Activated B cell treated with CpG ODN at 0.5 μM for 24 hours (primary cell): Measurements from ENCODE around the gene VDR. TPM values are rescaled to one million over a fixed set of nuclear protein-coding genes. Genes with fewer than 3 reads are reported as not detected.

Experiments used
- ATAC-seq: fragments of 200-7000 bp; cut with Tn5 transposase; one replicate; pipeline ENCODE4 v1.10.0; 2021; ENCODE audit warnings: low read depth, mild to moderate bottlenecking, moderate library complexity
- CTCF ChIA-PET: fragments of 350-600 bp; sonication (Branson Sonifier 250); formaldehyde crosslinking; loops from one replicate; lab custom pipeline; 2021; ENCODE audit warnings: antibody characterized with exemption; lab: Charles Lee
- POLR2A ChIA-PET: fragments of 350-600 bp; sonication (Branson Sonifier 250); formaldehyde crosslinking; loops from one replicate; lab custom pipeline; 2021; ENCODE audit warnings: antibody characterized with exemption; lab: Charles Lee
- DNase-seq: peaks from one replicate; pipeline ENCODE4 v3.0.0; 2022
- H3K27ac Mint-ChIP-seq: one replicate; pipeline ENCODE4 v1.8.0; 2020; ENCODE audit warnings: mixed read lengths
- H3K27me3 Mint-ChIP-seq: one replicate; pipeline ENCODE4 v1.8.0; 2021; ENCODE audit warnings: mixed read lengths
- H3K36me3 Mint-ChIP-seq: one replicate; pipeline ENCODE4 v1.8.0; 2021; ENCODE audit warnings: low read depth, mixed read lengths
- H3K4me1 Mint-ChIP-seq: one replicate; pipeline ENCODE4 v1.8.0; 2021; ENCODE audit warnings: mixed read lengths
- H3K4me3 Mint-ChIP-seq: one replicate; pipeline ENCODE4 v1.8.0; 2020; ENCODE audit warnings: mild to moderate bottlenecking, mixed read lengths
- H3K9me3 Mint-ChIP-seq: one replicate; pipeline ENCODE4 v1.8.0; 2020; ENCODE audit warnings: mixed read lengths
- CTCF ChIP-seq: fragments of 200-600 bp; IDR thresholded peaks from one replicate; pipeline ENCODE4 v1.8.0; 2022; ENCODE audit warnings: antibody characterized with exemption, mild to moderate bottlenecking
- intact Hi-C: fragments of 100-400 bp; cut with micrococcal nuclease; formaldehyde crosslinking; loops from one replicate; pipeline ENCODE4 v1.15.1; 2024
- total RNA-seq: library from RNA; stranded (reverse); gene quantifications from 2 replicates; pipeline ENCODE4 v1.2.3, GENCODE V29; 2022

The VDR gene
- total RNA-seq, 1 donor from 2014 or later, result 0.86 TPM

GRCh38 chr12:47804171-47804570 is 100.6 kb downstream of the VDR start:
- intact Hi-C loops, result no loop called here
- ChIA-PET CTCF (interaction anchor here (1.2 to 6.2 kb wide), 2 partner anchors 33 to 60 kb away, joined by 4 to 70 read pairs; no protein-coding TSS in a partner anchor), POLR2A (interaction anchor here (1.0 to 19.6 kb wide), 4 partner anchors 8 to 30 kb away, joined by 3 to 573 read pairs (median 4); partner anchors contain the start of gene HDAC7)
- Mint-ChIP-seq H3K27me3 (no peaks in the 10 kb centered on the region), H3K4me3 (no peak overlapping the region), H3K4me1 (peaks cover 86% of the 10 kb centered on the region), H3K36me3 (peaks cover 31% of the 10 kb centered on the region), H3K27ac (peak overlapping the region; percentile 93), H3K9me3 (no peaks in the 10 kb centered on the region)
- TF ChIP-seq CTCF, result no peak
- DNase-seq, result no peak
- no peak for ATAC-seq

GRCh38 chr12:47803191-47803875 is 101.5 kb downstream of the VDR start:
- Mint-ChIP-seq H3K27ac (peak overlapping the region; percentile 86), H3K27me3 (no peaks in the 10 kb centered on the region), H3K9me3 (no peaks in the 10 kb centered on the region), H3K4me3 (peak overlapping the region; percentile 64), H3K4me1 (peaks cover 78% of the 10 kb centered on the region), H3K36me3 (peaks cover 34% of the 10 kb centered on the region)
- ChIA-PET POLR2A (interaction anchor here (0.6 to 19.6 kb wide), 6 partner anchors 9 to 405 kb away, joined by 3 to 573 read pairs (median 4); partner anchors contain the start of gene HDAC7), CTCF (interaction anchor here (2.1 to 8.3 kb wide), 4 partner anchors 10 to 61 kb away, joined by 8 to 245 read pairs (median 42); no protein-coding TSS in a partner anchor)
- intact Hi-C loops, result loop anchor here (2.0 kb wide), 2 partner anchors 15 to 159 kb away; partner anchors contain the start of genes HDAC7 and TMEM106C
- ATAC-seq (no peak), DNase-seq (no peak)
- no peak for TF ChIP-seq CTCF

- Mint-ChIP-seq H3K27me3 (no peaks in the 10 kb centered on the region), H3K36me3 (peaks cover 39% of the 10 kb centered on the region), H3K4me3 (no peak overlapping the region), H3K27ac (peak overlapping the region; percentile 86), H3K4me1 (peaks cover 71% of the 10 kb centered on the region), H3K9me3 (no peaks in the 10 kb centered on the region)
- ATAC-seq (no peak), DNase-seq (no peak)
- POLR2A ChIA-PET, result interaction anchor here (0.6 to 4.5 kb wide), 9 partner anchors 11 to 404 kb away, joined by 3 to 27 read pairs (median 5); partner anchors contain the start of genes HDAC7 and SLC48A1
- no peak for TF ChIP-seq CTCF
- CTCF ChIA-PET, result interaction anchor here (0.6 to 8.3 kb wide), 8 partner anchors 11 to 624 kb away, joined by 3 to 245 read pairs (median 5); no protein-coding TSS in a partner anchor
- intact Hi-C loops, result loop anchor here (2.0 kb wide), 2 partner anchors 16 to 160 kb away; partner anchors contain the start of genes HDAC7 and TMEM106C
Observed at GRCh38 chr12:47802312-47802711, 102.5 kb downstream of the VDR start.

GRCh38 chr12:47801904-47802246 is 102.9 kb downstream of the VDR start:
- H3K36me3 Mint-ChIP-seq, result peaks cover 42% of the 10 kb centered on the region
- no peak overlapping the region for H3K4me3 Mint-ChIP-seq
- DNase-seq, result no peak
- H3K27me3 Mint-ChIP-seq, result no peaks in the 10 kb centered on the region
- ATAC-seq, result no peak
- peaks cover 66% of the 10 kb centered on the region for H3K4me1 Mint-ChIP-seq
- CTCF ChIA-PET, result interaction anchor here (0.6 to 8.3 kb wide), 8 partner anchors 11 to 624 kb away, joined by 3 to 245 read pairs (median 5); no protein-coding TSS in a partner anchor
- no peak for TF ChIP-seq CTCF
- intact Hi-C loops, result loop anchor here (1.0 to 2.0 kb wide), 3 partner anchors 7 to 161 kb away; partner anchors contain the start of genes HDAC7 and TMEM106C
- POLR2A ChIA-PET, result interaction anchor here (0.6 to 4.5 kb wide), 9 partner anchors 10 to 37 kb away, joined by 3 to 27 read pairs (median 5); partner anchors contain the start of genes HDAC7 and SLC48A1
- peak overlapping the region; percentile 46 for H3K27ac Mint-ChIP-seq
- H3K9me3 Mint-ChIP-seq, result no peaks in the 10 kb centered on the region
